Astrocyte of the cerebellum (primary cell): Measurements from ENCODE around the gene PMPCB.

Experiments
- DNase-seq: peaks from one replicate; pipeline ENCODE4 v3.0.0-alpha.2; 2011; ENCODE audit warnings: low read depth
- H3K4me3 ChIP-seq: 2 replicates; pipeline ENCODE4 v1.5.1; 2011; ENCODE audit warnings: mild to moderate bottlenecking, low read depth, low read length, moderate library complexity
- CTCF ChIP-seq: IDR thresholded peaks from 2 replicates; pipeline ENCODE4 v1.5.1; 2012; ENCODE audit warnings: low read length, low read depth, moderate library complexity, mild to moderate bottlenecking; ENCODE audit errors: missing control alignments
- in situ Hi-C: cut with HindIII; loops from 2 replicates; pipeline ENCODE4 v1.10.0; 2017; ENCODE audit warnings: low sequenced_read_pairs

PMPCB gene

GRCh38 chr7:103349805-103350204, 52.6 kb downstream of the PMPCB start:
- DNase-seq: no peak
- no peak for TF ChIP-seq CTCF
- H3K4me3 ChIP-seq: no peak overlapping the region
- in situ Hi-C loops: no loop called here
